ENCODE data around the gene CDK5RAP2. TPM values are rescaled to one million over a fixed set of nuclear protein-coding genes. Genes with fewer than 3 reads are reported as not detected.

The CDK5RAP2 gene
- total RNA-seq, 4 donors from 2014 or later = 48.1 to 127 (median 76.7) TPM

- H3K36me3 ChIP-seq = peaks cover 0 to 90% (median 20%) of the 10 kb centered on the region in 3 donors
Measured at GRCh38 chr9:120408680-120409258, 171.2 kb downstream of the CDK5RAP2 start.

GRCh38 chr9:120405860-120406259 is 174.1 kb downstream of the CDK5RAP2 start:
- WGBS, 2 donors = 97% methylated on average over 2 of the region's 2 CpGs
- peaks cover 0 to 97% (median 20%) of the 10 kb centered on the region in 3 donors for H3K36me3 ChIP-seq

More at GRCh38 chr9:120408680-120409258, 171.2 kb downstream of the CDK5RAP2 start:
- TF ChIP-seq EP300 (IDR thresholded peaks at IDR 0.05) (no peak), CTCF (IDR thresholded peaks at IDR 0.05) (no peak), POLR2A (IDR thresholded peaks at IDR 0.05) (no peak)
- H3K9me3 ChIP-seq = no peaks in the 10 kb centered on the region
- WGBS, 2 donors = 96 to 97% methylated on average over 14 of the region's 14 CpGs
- no peak overlapping the region for H3K27ac ChIP-seq
- no peak overlapping the region for H3K4me3 ChIP-seq
- H3K4me1 ChIP-seq = no peaks in the 10 kb centered on the region
- no peak for DNase-seq (ENCODE audit: low spot score in 2 of 2)
- no peaks in the 10 kb centered on the region for H3K27me3 ChIP-seq

GRCh38 chr9:120405134-120405533 is 174.8 kb downstream of the CDK5RAP2 start:
- no peaks in the 10 kb centered on the region for H3K9me3 ChIP-seq
- DNase-seq (ENCODE audit: low spot score in 2 of 2) = no peak
- no peaks in the 10 kb centered on the region for H3K4me1 ChIP-seq
- 88 to 94% methylated on average over 1 of the region's 1 CpG for WGBS, 2 donors
- no peak overlapping the region for H3K4me3 ChIP-seq
- no peak for TF ChIP-seq EP300 (IDR thresholded peaks at IDR 0.05)
- TF ChIP-seq CTCF (IDR thresholded peaks at IDR 0.05) = no peak
- TF ChIP-seq POLR2A (IDR thresholded peaks at IDR 0.05) = no peak
- no peak overlapping the region for H3K27ac ChIP-seq
- H3K36me3 ChIP-seq = peaks cover 0 to 97% (median 21%) of the 10 kb centered on the region in 3 donors
- H3K27me3 ChIP-seq = no peaks in the 10 kb centered on the region

More at GRCh38 chr9:120405860-120406259, 174.1 kb downstream of the CDK5RAP2 start:
- H3K4me3 ChIP-seq = no peak overlapping the region
- TF ChIP-seq EP300 (IDR thresholded peaks at IDR 0.05) = no peak
- no peak for TF ChIP-seq POLR2A (IDR thresholded peaks at IDR 0.05)
- no peak for TF ChIP-seq CTCF (IDR thresholded peaks at IDR 0.05)
- H3K4me1 ChIP-seq = no peaks in the 10 kb centered on the region
- no peaks in the 10 kb centered on the region for H3K27me3 ChIP-seq
- DNase-seq (ENCODE audit: low spot score in 2 of 2) = no peak
- H3K9me3 ChIP-seq = no peaks in the 10 kb centered on the region
- no peak overlapping the region for H3K27ac ChIP-seq

- no peak for TF ChIP-seq EP300 (IDR thresholded peaks at IDR 0.05)
- TF ChIP-seq CTCF (IDR thresholded peaks at IDR 0.05) = no peak
- TF ChIP-seq POLR2A (IDR thresholded peaks at IDR 0.05) = no peak
- Histone ChIP-seq H3K27ac (no peak overlapping the region), H3K4me1 (no peaks in the 10 kb centered on the region), H3K36me3 (peaks cover 0 to 97% (median 19%) of the 10 kb centered on the region in 3 donors), H3K4me3 (no peak overlapping the region), H3K9me3 (no peaks in the 10 kb centered on the region), H3K27me3 (no peaks in the 10 kb centered on the region)
- 73 to 81% methylated on average over 3 of the region's 3 CpGs for WGBS, 2 donors
- DNase-seq (ENCODE audit: low spot score in 2 of 2) = no peak
Measured at GRCh38 chr9:120403543-120403856, 176.5 kb downstream of the CDK5RAP2 start.

- no peak overlapping the region for H3K4me3 ChIP-seq
- H3K36me3 ChIP-seq = peaks cover 0 to 97% (median 13%) of the 10 kb centered on the region in 3 donors
- H3K9me3 ChIP-seq = no peaks in the 10 kb centered on the region
- H3K4me1 ChIP-seq = no peaks in the 10 kb centered on the region
- WGBS, 2 donors = 92% methylated on average over 13 of the region's 13 CpGs
- H3K27ac ChIP-seq = no peak overlapping the region
- H3K27me3 ChIP-seq = no peaks in the 10 kb centered on the region
- DNase-seq (ENCODE audit: low spot score in 2 of 2) = no peak
- no peak for TF ChIP-seq EP300 (IDR thresholded peaks at IDR 0.05)
- TF ChIP-seq POLR2A (IDR thresholded peaks at IDR 0.05) = no peak
- TF ChIP-seq CTCF (IDR thresholded peaks at IDR 0.05) = no peak
Measured at GRCh38 chr9:120402741-120403542, 177.0 kb downstream of the CDK5RAP2 start.
